ENCODE measurements around the gene KBTBD8.
A peak's percentile ranks its signal among the peaks of the same experiment; 100 is the strongest.

KBTBD8 gene

DNA sequence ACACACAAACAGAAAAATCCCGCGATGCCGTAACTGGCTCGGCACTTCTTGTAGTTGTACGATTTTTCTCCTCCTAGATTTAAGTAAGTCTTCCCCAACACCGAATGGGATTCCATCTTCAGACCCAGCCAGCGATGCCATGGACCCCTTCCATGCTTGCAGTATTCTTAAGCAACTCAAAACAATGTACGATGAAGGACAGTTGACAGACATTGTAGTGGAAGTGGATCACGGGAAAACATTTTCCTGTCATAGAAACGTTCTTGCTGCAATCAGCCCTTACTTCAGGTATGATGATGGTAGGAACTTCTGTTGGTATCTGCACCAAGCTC lies 763 bp downstream of the KBTBD8 start:
- no peak for DNase-seq (ENCODE audit: low spot score)

DNA sequence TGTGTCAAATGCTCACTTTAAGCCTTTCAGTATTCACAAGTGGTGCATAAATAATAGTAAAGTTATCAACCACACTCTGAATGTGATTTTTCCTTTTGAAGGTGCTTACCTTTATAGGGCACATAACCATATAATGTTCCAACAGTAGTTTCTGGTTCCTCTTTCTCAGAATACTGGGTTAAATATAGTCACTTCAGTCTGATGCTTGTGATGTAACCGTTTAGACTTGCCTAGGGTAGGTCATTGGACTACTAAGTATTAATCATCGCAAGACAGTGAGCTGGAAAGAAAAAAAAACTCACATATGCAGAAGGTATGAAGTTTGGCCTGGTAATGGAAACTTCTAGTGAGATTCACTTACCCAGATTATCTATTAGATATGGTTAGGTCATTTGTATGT lies 1.9 kb downstream of the KBTBD8 start:
- DNase-seq (ENCODE audit: low spot score): peak; percentile 7

DNA sequence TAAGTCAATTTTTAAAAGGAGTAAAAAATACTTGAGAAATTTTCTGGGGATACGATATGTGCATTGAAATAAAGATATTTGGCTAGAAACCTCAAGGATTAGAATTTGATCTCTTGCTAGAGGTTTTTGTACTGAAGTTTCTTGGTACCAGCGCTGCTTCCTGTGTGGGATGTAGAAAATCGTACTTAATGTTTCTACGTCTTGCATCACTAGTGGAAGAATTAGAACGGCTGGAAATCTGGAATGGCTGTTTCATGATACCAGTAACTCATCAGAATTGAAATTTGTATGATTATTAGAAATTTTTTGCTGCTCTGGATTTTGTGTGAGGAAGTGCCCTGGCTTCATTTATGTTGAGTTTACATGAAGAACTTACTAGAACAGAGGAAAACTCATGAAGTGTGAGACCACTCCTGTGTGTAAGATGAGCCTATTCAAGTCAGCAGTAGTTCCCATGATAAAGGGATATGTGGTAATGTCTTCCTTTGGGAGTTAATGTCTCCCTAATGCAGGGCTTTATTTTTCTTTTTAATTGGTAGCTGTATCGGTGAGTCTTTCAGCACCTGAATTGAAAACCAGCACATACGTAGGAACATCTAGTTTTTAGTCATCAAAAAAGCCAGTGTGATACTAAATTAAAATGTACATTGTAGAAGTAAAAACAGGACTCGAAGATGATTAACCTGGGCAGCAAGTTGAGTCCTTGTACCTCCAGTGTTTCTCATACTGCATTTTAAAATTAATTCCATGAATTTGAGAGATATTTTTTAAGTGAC lies 3.2 kb downstream of the KBTBD8 start:
- no peak for DNase-seq (ENCODE audit: low spot score)

DNA sequence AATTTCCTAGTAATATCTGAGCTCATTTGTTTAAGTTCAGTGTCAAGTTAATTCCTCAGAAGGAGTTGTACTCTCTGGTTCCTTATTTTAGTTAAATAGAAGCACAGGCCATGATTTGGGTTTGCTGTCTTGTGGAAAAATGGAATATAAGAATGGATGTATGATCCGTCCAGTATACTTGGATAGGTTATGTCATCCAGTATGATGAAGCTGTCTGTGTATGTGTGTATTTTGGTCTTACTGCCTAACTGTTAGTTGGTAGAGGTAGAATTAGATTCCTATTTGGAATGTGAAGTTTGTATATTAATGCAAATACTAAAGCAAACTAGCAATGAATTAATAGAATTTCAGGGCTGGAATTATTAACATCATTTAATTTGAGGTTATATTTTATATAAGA lies 7.9 kb downstream of the KBTBD8 start:
- no peak for DNase-seq (ENCODE audit: low spot score)

DNA sequence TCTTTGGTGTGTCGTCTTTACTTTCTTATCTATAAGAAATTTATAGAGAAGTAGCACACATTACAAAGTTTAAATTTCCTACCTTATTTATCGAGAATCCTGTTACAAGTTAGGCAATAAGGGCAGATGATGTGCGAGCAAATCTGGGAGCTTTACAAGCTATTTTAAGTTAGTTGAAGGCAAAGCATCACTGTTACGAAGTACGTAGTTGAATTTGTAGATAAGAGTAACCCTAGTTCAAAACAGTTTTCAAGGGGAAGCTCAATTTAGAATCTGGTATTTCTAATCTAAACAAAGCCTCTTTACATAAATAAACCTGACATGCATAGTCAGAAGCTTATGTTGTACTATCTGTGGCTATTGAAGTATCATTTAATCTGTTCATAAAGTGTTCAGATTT lies 8.4 kb downstream of the KBTBD8 start:
- no peak for DNase-seq (ENCODE audit: low spot score)

DNA sequence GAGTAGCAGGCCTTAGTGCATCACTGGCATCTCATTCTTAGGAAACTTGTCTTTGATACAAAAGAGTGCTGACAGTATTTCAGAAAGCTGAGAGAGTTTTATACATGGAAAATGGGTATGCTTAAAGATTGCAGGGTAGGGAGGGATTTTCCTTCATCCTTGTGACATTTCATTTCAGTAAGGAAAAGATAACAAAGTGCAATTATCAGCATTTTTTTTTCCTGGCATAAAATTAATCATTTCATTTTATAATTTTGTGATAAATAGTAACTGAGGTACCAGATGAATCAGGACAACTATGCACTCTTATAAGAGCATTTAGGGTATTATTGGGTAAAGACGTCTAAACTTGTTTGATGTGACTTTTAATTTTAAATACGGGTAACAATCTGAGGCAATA lies 10.3 kb downstream of the KBTBD8 start:
- no peak for DNase-seq (ENCODE audit: low spot score)

DNA sequence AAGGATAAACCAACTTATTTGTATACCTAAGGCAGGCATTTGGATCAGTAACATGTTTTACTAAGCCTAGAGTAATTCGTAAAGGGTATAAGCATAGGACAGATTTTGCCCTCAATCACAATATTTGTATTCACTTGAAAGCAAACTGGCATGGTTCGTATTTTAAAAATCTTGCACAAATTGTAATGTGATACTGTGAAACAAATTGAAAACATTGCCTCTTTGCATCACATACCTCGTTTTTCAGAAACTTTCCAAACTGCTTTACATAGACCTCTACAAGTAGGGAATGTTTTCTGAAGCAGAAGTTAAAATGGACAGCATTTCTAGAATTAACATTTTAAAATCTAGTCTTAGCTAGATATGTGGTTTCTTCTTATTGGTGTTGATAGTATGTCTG lies 11.6 kb downstream of the KBTBD8 start:
- no peak for DNase-seq (ENCODE audit: low spot score)

DNA sequence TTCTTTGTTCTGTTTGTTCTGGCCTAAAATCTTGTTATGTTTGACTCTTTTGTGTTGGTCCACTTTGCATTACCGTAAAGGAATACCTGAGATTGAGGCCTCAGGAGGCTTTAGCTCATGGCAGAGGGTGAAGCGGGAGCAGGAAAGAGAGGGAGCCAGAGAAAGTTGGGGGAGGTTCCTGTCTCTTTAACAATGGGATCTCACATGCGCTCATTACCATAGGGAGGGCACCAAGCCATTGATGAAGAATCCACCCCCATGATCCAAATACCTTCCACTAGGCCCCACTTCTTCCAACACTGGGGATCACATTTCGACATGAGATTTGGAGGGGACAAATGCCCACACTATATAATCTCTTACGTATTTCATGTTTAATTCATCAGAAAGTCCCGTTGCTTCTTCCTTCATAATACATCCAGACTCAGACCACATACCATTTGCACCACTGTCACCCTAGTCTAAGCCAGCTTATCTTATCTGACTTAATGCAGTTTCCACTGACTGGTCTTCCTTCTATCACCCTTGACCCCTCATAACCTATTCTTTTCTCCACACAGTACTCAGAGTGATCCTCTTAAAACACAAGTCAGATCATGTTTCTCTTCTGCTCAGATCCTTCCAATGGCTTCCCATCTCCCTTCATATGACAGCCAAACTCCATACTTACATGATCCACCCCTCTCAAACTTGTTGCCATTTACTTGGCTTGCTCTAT lies 13.5 kb downstream of the KBTBD8 start:
- no peak for DNase-seq (ENCODE audit: low spot score)

DNA sequence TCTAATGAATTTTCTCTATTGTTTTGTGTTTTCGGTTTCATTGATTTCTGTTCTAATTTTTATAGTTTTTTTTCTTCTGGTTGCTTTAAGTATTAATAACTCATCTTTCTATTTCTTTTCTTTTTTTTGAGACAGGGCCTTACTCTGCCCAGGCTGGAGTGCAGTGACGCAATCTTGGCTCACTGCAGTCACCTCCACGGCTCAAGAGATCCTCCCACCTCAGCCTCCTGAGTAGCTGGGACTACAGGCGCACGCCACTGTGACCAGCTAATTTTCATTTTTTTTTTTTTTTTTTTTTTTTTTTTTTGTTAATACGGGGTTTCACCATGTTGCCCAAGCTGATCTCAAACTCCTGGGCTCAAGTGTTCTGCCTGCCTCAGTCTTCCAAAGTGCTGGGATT lies 14.5 kb downstream of the KBTBD8 start:
- DNase-seq (ENCODE audit: low spot score): no peak

DNA sequence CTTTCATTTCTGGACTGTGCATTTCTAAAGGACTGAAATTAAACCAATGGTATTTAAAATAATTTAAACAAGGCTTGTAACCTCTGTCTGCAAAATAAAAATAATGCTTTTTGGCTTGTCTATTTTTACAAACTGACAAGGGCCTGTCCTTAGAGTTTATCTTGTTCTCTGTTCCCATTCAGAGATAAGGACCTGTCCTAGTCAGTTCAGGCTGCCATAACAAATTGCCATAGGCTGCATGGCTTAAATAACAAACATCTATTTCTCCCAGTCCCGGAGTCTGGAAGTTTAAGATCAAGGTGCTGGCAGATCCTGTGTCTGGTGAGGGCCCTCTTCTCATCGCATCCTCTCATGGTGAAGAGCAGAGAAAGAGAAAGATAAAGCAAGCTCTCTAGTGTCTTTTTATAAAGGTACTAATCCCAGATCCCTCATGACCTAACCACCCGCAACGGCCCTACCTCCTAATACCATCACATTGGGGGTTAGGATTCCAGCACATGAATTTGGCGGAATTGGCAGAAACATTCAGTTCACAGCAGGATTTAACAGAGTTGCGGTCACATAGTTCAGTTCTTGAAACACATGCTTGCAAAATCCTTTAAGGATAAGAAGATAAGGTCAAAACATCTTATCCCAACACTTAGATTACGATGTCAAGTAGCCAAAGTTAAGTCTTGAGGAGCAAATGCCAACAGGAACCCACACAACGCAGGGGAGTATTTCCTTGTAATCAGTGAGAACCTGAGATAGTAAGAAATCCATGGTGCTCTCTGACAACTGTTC lies 17.8 kb downstream of the KBTBD8 start:
- DNase-seq (ENCODE audit: low spot score): no peak

DNA sequence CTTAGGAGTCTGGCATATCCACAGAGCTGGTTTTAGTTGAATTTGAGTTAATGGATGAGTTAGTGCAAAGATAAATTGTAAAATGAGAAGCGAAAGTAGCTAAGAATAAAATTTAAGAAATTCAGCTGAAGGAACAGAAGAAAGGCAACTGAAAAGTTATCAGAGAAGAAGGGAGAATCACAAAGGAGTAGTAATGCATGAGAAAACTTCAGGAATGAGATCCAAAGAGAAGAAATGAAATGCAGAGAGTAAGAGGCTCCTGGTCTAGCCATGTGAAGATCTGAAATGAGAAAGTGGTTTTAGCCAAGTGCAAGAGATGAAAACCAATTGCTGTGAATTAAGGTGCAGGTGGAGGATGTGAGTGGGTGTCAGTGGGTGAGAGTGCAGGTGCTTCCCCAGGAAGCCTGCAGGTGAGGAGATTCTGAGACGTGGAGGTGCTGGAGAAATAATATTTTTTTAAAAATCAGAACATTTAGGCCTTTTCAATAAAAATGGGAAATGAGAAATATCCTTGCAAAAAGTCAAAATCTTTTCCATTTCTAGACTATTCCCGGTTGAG lies 18.5 kb downstream of the KBTBD8 start:
- DNase-seq (ENCODE audit: low spot score): no peak

DNA sequence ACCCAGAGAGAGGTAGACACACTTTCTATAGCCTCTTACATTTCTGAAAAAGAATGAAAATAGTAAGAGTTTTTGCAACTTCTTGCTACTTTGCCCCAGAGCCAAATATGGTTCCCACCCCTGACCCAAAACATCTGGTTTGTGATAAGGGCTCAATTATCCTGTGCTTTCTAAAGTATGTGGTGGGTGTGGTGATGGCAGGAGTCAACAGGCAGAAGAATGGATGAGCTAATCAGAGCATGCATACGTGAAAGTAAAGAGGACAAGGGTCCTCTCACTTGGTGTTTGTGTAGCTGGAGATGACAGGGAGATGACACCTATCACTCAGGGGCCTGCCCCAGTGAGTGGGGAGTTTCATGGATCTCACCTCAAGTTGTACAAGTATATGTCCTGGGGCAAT lies 19.1 kb downstream of the KBTBD8 start:
- DNase-seq (ENCODE audit: low spot score): no peak

DNA sequence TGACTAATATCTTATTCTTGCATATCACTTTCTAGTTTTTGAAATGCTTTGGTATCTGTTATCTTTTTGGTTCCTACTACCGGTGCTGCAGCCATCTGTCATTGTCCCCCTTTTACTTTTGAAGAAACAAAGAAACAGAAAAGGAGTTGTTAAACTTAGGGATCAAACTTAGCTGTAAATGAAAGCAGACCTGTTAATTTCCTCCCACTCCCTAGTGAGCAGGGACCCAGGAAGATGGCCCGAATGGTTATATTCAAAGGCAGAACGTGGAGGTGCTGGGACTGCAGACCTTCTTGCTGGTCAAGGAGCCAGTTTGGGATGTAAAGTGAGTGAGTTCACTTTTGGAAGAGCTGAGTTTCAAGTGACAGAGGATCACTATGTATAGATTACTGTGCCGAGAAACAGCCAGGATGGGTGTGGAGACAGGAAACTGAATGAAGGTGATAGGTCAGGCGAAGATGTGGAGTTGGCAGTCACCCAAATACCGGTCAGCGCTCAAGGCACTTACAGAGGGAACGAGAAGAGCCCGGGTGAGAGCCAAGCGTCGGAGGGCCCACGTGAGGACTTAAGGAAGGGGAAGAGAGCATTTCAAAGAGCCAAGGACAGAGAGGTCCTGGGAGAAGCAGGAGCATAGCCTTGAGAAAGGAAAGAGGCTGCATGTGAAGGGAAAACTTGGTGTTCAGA lies 20.1 kb downstream of the KBTBD8 start:
- DNase-seq (ENCODE audit: low spot score): no peak

DNA sequence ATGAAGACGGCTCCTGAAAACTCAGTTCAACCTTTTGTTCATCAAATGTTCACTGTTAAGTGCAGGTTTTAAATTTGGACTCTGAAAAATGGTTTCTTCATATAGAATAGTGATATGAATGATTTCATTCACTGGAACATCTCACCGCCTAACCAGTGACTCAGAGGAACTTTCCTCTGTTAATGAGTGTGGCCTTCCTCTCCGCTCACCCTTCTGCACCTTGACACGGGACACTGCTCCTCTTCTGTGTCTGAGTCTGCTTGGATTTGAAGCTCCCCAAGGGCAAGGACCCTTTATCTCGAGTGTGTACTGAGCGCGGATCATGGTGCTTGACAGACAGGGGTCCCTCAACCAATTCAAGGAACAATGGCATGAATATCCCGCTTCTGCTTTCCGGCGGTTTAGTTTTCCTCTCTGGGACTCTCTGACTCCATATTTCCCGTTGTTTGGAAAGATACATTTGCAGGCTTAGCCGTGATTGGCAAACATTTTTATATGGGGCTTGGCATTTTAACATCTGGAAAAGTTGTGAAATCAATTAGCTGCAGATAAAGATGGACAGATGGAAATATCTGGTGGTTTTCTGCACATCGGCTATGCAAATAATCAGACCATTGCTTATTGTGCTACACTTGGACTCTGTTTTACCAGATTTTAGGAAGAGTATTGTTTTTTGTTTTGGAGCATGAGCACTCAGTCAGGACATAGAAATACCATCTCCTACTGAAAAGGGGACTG lies 20.9 kb downstream of the KBTBD8 start:
- DNase-seq (ENCODE audit: low spot score): no peak

DNA sequence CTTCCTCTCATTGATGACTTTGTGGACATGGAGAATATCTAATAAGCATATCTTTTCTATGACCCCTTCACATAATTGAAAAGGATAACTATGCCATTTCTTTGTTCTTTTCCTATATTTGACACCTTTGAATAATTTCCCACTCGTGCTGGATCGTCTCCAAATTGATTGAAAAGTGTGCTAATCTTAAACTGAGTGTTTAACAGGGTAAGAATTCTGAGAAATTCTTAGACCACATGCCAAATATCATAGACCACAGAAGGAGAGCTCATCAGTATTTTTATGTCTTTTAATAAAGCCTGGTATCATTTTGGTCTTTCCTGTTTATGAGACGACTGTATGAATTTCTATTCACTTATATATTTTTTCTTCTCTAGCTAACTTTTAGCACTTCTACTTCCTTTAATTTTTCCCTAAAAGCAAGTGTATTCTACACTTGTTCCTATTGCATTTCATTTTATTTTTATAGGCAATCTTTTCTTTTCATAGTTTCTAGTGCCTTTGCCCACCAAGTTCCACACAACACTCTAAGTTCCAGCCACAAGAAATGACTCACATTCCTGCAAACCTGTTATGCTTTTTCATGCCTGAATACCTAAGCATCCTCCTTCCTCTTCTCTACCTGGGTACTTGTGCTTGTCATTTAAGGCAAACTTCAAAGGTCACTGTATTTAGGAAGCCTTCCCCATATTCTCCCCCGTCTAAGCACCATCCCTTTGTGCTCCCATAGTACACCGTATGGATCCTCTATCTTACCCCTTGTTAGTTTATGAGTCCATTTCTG lies 30.1 kb downstream of the KBTBD8 start:
- DNase-seq (ENCODE audit: low spot score): no peak

DNA sequence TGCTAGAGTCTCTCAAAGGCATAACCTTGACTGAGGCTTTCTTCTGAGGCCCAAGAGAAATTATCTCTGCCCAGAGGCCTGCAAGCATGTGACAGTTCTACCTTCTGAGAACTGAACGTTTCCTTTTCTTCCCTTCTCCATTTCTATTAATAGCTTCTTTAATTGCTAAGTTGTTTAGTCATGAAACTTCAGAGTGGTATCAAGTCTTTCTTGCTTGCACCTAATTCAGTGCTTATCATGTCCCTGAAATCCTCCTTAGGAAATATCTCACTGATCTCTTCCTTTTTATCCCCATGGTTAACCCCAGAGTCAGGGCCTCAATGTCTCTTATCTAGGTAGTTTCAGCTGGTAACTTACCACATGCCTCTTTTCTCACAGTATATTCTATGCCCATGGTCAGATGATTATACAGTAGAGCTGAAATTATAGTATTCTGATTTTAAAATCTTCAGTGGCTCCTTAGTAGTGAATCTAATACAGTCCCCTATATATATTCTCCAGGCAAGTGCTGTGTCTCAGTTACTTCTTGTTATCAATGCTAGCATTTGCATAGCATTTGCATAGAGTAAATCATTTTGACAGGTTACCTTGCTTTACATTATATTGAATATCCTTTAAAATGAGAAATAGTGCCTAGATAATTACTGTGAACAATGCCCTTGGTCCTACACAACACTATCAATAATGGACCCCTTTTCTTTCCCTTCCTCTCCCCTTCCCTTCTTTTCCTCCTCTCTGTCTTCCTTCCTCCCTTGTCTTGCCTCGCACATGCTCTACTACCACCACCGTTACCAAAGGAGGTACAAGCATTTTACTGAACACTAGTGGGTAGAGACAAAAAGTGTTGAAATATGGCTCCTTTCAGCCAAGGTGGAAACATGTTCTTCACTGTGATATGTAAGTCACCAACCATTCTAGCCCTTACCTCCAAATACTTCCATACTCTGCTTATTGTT lies 33.0 kb downstream of the KBTBD8 start:
- no peak for DNase-seq (ENCODE audit: low spot score)

DNA sequence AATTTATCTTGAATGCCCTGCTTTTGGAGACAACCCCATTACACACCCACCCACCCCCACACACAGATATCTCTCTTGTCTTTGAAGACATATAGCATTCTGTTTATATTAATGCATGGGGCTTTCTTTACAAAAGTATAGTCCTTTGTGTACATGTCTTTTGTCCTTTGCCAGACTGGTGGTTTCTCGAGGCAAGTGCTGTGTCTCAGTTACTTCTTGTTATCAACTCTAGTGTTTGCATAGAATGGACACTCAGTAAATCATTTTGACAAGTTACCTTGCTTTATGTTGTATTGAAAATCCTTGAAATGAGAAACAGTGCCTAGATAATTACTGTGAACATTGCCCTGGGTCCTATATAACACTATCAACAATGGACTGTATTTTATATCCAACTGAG lies 33.9 kb downstream of the KBTBD8 start:
- no peak for DNase-seq (ENCODE audit: low spot score)

DNA sequence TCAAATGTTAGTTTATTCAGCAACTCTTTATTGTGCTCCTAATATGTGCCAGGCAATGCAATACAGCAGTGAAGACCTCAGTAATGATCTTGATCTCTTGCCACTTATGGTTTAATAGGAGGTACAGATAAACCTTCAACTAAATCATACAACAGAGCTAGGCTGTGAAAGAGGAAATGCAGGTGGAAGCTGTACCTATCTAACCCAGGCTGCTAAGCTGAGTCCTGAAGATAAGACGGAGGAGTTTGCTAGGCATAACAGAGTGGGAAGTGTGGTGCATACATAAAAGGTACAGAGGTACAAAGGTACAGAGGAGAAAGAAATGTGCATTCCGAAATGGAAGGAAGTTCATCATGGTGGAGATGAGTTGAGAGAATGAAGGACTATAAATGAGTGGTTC lies 35.0 kb downstream of the KBTBD8 start:
- no peak for DNase-seq (ENCODE audit: low spot score)

DNA sequence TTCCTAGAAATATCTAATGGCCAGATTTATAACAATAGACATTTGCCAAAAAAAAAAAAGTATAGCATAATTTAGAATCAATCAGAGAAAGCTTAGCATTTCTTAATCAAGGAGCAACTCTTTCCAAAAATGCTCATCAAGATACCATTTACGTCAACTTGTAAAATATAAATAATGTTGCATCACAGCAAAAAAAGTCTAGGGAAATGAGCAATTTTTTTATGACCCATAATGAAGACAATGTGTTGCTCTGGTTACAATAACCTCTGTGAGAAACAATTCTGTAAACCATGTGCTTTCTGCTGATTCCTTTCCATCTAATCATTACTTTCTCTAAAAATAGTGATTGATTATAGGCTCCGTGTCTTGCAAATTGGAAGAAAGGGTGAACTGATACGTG lies 36.3 kb downstream of the KBTBD8 start:
- no peak for DNase-seq (ENCODE audit: low spot score)

DNA sequence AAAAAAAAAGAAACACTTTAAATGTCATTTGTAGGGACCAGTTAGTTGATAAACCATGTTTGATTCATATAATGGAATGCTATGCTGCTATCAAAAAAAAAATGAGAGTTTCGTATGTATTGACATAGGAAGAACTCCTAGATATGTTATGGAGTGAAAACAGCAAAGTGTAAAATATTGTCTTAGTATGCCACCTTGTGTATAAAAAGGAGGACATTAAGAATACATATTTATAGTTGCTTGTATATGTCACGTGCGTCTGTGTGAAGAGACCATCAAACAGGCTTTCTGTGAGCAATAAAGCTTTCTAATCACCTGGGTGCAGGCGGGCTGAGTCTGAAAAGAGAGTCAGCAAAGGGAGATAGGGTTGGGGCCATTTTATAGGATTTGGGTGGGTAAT lies 39.5 kb downstream of the KBTBD8 start:
- no peak for DNase-seq (ENCODE audit: low spot score)

Measured in GM03348 (cell line).